Effector CD4-positive, alpha-beta T cell (primary cell): ENCODE data around the gene HOXC10.

Experiments used
- DNase-seq: peaks from one replicate; pipeline ENCODE4 v3.0.0-alpha.2; 2020

HOXC10 gene

DNA sequence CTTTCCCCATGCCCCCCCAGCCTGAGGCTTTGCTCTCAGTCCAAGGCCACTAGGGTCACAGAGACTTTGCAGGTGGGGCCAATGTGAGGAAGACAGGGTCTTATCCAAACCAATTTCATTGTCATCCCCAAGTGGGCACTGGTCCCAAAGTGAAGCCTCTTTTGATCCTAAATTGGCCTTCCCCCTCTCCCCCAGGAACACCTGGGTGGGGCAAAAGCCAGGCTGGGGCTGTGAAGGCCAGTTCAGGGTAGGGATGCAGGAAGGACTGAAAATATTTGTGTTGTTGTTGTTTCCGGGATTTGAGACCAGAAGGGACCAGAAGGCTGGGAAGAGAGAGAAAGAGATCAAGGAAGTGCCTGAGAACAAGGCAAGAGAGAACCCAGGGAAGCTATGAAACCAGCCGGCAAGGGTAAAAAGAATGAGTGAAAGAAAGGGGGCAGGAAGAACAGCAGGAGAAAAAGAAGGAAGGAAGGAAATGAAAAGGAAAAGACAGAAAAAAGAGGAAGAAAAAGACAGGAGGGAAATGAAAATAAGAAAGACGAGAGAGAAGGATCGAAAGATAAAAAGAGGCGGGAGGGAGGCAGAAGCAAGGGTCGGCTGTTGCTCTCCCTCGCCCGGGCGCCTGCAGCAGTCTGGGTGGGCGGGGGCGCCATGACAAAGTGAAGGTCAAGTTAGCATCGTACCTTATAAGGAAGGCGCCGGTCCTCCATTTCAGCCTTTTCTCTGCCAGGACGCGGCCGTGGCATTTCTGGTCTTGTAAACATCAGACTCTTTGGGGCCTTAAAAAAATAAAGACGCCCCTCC lies 19.5 kb upstream of the HOXC10 start:
- DNase-seq: no peak

DNA sequence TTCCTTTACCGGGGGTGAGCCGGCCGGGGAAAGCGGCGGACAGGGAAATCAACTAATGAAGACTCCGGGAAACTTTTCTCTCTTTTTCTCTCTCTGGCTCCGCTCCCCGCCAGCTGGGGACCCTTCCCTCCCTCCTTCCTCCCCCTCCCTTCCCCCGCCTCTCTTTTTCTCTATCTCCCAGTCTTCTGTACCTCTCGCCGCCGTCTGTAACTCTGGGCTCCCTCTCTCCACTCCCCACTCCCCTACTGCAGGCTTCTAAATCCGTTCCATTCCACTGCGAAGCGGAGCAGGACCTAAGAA lies 18.9 kb upstream of the HOXC10 start:
- no peak for DNase-seq

DNA sequence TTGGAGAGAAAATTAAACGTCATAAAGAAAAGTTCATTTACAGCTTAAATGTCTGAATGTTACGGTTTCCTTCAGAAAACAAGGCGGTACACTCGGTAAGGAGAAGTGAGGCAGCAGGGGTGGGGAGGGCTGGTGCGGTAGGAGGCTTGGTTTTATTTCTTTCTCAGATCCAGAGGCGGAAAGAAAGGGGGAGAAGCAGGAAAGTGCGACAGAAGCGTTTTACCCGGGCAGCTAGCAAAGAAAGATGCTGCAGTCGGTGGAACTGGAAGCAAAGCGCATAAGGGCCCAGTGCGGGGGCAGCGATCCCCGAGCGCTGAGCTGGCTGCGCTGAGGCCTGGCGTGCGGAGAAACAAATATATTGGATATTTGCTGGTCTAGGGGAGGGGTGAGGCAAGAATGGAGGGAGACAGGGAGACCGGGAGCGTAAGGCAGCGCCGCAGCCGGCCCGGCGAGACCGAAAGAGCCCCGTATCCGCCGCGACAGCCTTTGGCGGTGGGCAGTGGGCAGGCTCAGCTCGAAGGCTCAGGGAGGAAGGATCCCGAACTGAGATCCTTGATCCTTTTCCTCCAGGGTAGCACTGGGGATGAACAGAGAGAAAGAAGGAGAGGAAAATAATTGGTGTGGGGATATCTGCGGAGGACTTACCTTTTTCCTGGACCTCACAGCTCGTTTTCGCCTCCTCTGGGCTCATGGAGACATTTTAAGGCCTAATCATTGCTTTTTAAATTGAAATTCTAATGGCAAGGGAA lies 18.4 kb upstream of the HOXC10 start:
- DNase-seq: no peak

DNA sequence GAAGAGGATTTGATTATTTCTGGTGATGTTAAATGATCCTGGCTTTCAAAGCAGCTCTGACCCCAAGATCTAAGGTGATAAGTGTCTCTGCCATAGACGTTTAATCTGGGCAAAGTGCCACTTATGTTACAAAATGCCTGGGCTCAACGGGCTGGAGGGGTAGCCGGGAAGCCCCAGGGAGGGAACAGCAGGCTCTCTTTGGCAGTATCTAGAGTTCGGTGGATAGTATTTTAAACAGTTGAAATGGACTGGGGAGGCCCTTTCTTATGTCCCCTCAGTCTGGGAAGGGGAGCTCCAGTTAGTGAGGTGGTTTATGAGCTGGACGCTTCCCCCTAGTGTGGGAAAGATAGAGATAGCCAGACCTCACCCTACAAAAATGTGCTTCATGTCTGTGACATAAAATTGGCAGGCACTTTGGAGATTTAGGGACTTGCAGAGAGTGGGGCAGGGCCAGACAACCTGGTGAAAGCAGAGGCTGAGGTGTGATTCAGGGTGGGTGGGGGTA lies 17.5 kb upstream of the HOXC10 start:
- DNase-seq: no peak

DNA sequence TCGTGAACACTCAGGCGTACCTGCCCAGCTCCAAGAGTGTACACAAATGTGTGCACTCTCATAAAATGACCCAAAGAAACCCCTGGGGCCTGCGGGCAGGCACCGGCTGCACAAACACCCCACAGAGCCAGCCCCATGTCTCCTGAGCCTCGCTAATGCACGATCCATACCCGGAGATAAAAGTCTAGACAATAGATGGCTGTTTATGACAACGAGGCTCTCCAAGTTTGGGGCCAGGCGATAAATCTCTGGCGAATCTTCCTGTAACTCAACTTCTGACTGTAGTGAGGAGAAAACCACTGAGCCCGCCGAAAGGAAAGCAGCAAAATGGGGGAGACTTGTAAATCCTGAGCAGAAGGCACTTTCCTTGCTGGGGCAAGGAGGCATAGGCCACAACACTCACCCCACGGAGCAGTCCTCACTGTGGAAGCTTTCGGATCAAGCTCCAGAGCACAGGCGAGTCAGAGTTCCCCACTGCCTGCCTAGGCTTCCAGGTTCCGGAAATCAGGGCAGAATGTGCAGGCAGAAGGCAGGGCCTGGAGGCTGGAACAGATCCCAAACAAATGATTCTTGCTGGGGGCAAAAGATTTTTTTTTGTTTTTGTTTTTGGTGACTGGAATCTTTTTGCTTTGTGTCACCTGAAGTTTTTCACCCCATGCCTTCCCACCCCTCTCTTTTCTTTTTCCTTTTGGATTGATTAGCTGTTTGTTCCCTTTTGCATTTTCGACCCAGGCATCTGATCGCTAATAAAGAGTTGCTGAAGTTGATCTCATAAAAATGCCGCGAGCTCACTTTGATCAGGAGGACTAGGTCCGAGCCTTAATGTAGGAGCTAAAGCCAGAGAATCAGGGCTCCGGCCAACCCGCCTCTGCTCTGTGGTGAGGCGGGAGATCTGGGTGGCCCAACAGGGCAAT lies 16.5 kb upstream of the HOXC10 start:
- DNase-seq: no peak

DNA sequence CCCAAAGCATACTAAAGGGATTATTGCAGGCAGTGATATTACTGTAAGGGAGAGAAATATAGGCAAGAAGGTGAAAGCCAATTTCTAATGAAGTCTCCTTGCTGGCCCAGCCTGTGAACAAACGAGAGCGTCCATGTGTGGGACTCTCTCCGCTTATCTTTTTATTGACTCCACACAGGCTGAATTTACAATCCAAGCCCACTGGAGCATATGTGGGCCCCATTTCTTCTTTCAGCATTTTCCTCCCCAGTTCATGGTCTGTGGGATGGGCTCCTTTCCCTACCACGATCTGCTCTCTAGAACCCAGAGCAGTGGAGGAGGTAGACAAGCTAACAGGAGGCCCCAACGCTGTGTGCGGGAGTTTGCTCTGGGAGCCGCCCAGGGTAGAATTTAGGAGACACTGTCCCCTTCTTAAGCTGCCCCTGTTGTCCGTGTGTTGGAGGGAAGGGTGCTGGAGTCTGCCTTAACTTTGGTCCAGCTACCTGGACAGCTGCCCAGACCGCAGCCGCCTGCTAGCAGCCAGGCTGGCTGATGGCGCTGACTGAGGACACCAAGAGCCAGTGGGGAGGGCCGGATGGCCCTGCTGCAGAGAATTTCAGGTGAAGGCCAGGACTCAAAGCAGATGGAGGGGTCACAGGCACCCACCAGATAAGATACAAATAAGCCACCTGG lies 15.2 kb upstream of the HOXC10 start:
- DNase-seq: no peak

DNA sequence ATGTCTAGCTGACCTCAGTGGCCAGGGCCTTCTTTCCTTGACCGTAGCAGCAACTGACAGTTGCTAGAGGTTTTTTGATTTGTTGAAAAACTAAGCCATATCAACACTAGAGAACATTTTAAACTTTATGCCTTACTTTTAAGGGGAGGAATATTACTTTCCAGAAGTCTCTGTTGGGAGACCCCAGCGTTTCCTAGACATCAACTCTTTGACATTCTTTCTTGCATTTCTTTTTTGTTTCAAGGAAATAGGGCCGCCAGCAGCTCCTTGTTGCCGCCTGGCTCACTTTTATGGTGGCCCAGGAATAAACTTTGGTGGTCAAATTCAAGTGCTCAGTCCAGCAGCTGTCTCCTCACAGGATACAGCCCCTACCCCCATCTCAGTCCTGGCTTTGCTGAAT lies 14.5 kb upstream of the HOXC10 start:
- no peak for DNase-seq

DNA sequence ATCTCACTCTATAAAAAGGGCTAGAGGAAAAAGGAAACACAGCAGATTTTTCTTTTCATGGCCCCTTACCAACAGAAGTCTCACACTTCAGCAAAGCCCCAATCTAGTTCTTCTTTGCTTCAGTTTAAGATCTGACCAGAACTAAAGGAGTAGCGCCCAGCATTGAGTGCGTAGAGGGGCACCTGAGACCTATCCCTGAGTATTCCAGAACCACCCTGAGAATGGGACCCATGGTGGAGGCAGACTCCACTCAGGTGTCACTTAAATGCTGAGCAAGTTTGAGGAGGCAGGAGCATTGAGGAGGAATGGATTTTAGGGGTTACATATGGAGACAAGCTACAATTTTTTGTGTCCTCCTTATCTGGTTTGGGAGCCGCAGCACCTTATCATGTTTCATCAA lies 13.8 kb upstream of the HOXC10 start:
- DNase-seq: no peak

DNA sequence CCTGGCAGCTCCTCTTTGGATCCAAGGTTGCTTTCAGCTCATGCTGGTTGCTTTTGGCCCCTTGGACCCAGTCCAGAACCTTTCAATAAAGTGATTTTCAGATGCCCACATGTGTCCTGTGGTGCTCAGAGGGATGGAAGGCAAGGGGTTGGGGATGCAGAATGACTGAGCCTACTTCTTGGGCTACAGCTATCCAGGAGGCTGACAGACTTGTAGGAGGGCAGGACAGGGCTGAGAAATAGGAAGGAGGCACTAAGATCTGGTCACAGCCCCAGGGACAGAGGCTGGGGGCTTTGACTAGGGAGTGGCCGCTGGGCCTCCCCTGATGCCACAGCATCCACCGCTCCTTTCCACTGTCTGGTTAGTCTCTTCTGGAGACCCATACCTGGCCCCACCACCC lies 13.3 kb upstream of the HOXC10 start:
- no peak for DNase-seq

DNA sequence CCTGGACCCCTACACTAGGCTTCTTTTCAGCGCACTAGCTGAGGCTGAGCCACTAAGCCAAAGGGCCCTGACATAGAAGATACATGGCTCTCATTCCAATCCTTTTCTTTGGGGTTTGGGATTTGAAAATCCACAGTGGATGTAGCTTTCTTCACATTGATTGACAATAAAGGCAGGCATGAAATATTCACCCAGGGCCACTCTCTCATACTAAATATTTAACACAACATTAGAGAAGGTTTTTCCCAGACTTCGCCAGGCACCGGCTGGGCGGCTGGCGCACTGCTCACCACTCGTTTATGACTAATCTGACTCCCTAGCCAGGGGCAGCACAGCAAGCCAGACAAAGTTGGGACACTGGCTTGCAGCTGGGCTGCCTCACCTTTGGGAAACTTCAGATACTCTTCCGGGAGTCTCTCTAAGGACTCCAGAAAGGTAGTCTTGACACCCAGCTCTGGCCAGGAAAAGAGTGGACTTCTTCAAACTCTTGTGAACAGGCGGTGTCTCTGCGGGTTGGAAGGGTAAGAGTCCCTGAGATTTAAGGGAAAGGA lies 12.7 kb upstream of the HOXC10 start:
- no peak for DNase-seq

DNA sequence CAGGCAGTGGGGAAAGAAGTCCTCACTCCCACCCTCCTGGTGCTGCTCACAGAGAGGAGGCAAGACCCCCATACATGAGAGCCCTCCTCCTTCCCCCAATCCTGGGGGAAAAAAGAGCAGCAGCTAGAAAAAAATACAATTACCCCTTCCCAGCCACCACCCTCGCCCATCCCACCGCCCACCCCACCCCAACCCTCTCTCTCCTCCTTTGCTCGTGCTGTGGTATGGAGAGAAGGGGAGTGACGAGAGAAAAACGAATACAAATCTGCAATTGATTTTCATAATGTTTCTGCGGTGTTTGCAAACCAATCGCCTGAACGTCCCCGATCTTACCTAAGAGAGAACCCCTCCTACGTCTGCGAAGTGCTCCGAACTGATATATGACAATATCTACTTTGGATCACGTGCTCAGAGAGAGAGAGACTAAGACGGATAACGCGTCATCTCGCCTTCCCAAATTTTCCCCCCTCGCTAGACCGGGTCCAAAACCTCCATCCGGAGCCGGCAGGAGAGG lies 12.2 kb upstream of the HOXC10 start, which contains the start of gene HOXC11:
HOXC11 (plus strand) TSS at position 405 of the 514 bp plus-strand sequence. CDS start 116 bp downstream, outside the sequence.
- no peak for DNase-seq

DNA sequence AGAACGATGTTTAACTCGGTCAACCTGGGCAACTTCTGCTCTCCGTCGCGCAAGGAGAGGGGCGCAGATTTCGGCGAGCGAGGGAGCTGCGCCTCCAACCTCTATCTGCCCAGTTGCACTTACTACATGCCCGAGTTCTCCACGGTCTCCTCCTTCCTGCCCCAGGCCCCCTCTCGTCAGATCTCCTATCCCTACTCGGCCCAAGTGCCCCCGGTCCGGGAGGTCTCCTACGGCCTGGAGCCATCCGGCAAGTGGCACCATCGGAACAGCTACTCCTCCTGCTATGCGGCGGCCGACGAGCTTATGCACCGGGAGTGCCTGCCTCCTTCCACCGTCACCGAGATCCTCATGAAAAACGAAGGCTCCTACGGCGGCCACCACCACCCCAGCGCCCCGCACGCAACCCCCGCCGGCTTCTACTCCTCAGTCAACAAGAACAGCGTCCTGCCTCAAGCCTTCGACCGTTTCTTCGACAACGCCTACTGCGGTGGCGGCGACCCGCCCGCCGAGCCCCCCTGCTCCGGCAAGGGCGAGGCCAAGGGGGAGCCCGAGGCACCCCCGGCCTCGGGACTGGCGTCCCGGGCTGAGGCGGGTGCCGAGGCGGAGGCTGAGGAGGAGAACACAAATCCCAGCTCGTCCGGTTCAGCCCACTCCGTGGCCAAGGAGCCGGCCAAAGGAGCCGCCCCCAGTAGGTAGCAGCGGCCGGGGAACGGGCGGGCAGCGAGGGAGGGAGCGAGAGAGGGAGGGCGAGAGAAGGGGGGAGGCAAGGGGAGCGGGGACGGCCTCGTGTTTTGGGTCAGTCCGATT lies 11.5 kb upstream of the HOXC10 start:
- DNase-seq: no peak

DNA sequence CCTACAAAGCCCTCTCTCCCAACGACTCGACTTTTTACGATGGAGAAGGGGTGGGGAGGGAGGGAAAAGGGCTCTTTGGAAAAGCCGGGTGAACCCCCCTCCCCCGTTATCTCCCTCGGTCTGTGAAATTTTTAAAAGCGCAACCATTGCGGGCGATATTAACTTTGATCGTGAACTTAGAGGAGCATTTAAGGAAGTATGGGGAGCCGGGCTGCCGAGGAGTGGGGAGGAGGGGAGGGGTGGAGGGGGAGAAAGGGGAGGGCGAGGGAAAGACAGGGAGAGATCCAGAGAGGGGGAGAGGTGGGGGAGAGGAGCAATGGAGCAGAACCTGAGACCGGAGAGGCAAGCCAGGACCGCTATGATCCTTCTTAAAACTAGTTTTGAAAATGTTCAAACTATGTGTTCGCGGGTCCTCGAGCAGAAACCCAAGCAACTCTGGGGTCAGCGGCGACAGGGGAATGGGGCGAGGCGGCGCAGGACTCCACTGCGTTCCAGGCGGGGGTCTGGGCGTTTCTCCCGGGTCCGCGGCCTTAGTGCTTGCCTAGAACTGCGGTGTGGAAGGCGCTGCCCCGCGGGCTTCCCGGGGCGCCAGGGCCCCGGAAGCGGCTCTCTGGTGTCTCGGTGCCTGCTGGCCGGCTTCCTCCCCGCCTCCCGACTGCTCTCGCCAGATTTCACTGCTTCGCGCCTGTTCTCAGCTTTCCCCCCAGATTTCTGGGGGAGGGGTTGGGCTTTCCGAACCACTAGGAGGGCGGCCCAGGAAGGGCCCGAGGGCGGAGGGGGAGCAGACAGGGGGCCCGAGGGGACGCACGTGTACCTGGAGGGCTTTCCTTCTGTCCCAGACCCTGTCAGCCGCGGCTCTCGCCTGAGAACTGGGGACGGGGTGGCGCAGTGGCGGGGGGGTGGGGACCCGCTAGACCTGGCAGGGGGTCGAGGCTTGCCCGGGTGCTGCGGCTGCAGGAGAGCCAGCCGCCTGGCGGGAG lies 10.6 kb upstream of the HOXC10 start, which contains the start of gene HOTAIR:
HOTAIR (minus strand) TSS at position 871 of the 980 bp plus-strand sequence.
- DNase-seq: no peak

DNA sequence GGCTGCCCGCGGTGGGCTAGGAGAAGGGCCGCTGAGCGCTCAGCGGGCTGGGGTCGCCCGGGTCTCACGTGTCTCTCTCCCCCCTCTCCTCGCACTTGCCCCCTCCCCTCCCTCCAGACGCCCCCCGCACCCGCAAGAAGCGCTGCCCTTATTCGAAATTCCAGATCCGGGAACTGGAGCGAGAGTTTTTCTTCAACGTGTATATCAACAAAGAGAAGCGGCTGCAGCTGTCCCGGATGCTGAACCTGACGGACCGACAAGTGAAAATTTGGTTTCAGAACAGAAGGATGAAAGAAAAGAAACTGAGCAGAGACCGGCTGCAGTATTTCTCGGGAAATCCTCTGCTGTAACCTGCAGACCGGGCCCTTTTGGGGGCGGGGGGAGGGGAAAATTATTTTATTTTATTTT lies 9.9 kb upstream of the HOXC10 start:
- DNase-seq: no peak

DNA sequence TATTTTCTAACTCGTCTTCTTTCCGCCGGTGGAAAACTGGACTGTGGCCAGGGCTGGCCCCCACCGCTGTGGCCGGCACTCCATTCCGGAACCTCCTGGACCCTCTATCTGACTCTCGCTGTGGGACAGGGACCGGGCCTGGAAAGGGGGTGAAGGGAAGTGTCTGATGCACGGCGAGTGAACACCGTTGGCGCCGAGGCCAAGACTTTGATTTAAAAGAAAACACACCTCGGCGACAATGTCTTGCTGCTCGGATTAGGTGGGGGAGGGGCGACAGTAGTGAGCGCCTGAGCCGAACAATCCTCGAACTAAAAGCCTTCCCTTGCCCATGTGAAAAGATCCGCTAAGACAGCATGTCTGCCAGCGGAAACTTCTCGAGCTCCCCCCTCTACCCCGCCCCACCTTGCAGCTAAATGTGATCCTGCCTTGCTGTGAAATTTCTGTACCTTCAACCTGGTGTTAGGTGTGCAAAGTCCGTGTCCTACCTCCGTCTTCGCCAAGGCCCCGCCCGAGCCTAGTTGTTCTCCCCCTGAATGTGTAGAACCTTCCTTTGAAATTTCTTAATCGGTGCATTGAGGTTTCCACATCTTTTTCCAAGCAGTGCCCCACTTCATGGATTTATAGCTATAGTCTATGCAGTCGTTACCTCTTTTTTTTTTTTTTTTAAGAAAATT lies 9.3 kb upstream of the HOXC10 start:
- no peak for DNase-seq

DNA sequence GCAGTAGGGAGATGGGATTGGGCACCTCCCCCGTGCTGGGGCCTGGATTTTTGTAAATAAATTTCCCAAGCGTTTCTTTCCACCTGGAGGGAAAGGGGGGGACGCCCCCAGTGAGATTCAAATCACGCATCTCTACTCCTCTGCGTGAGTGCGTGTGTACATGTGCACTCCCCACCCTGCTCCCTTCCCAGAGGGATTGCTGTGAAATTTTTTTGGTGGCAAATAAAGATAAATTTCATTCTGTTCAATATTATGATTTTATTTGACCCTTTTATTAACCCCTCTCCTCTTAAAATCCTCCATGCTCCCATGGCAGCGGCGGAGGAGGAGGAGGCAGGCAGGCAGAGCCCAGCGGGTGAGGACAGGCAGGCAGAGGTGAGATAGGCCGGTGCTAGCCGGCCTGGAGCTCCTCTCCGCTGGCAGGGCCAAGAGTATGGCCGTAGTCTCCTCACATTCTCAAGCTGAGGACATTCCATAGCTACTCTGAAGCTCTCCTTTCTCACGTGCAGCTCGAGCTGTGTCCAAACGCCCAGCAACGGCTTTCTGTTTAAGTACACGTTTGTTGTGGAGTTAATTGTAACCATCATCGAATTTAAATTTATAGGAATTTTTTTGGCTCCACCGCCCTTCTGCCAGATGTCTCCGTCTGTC lies 8.6 kb upstream of the HOXC10 start:
- no peak for DNase-seq

DNA sequence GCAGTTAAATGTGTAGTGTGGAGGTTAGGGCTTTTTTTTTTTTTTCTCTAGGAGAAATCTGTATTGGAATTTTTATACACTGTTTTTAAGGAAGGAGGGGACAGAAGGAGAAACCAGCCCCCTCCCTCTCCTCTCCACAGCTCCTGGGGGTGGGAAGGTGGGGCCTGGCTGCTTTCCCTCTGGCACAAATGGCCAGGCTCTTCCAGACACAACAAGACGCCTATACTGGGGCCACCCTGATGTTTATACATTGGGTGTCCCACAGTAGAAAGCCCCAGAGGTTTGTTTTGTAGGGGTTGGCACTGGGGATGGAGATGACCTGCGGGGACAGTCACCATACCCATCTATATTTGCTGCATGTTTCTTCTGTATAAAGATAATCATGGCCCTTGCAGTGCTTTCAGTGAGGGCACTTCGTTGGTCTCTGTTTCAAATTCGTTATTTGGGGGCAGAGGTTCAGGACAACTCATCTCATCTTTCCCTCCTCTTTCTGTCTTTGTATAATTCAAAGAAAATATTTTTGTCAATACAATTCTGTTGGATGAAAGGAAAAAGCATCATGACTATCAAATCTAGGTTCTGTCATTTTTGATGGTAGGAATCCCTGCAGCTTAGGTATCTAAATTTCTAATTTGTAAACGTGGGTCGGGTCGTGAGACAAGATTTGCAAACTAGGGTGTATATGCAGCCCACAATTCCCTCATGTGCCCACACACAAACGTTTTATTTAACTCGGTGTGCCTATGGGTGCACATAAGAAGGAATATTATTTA lies 7.9 kb upstream of the HOXC10 start:
- no peak for DNase-seq
